ENCODE data around the gene ENOSF1. TPM values are rescaled to one million over a fixed set of nuclear protein-coding genes. Genes with fewer than 3 reads are reported as not detected.
A peak's percentile ranks its signal among the peaks of the same experiment; 100 is the strongest.
"Not testable (repeated sequence)": the region's sequence is repeated elsewhere in the genome, so short reads cannot be mapped to it uniquely, and the experiment has no call there.

The ENOSF1 gene
- 10 to 100 TPM; 72.7 to 96.7 TPM for total RNA-seq
- polyA plus RNA-seq (ENCODE audit: insufficient read length in 6 of 6), result 100 to 1,000 TPM in 5 of 6 donors, 10 to 100 TPM in 1; 91.9 to 136 (median 122) TPM
- long read RNA-seq, donor 1, transcript ENOSF1-213 (3 exons, 443 nt), result major isoform, 7 of 43 reads
- long read RNA-seq, donor 1, transcript ENOSF1-214 (7 exons, 1,096 nt), result minor isoform, 6 of 43 reads
- long read RNA-seq, donor 1, partial matches to known transcripts, result 21 of 43 reads
- long read RNA-seq, donor 1, other reads (novel, unspliced or antisense), result 0 of 43 reads
- long read RNA-seq, donor 2, transcript ENOSF1-213 (3 exons, 443 nt), result major isoform, 5 of 16 reads
- long read RNA-seq, donor 2, partial matches to known transcripts, result 0 of 16 reads
- long read RNA-seq, donor 2, other reads (novel, unspliced or antisense), result 0 of 16 reads
- long read RNA-seq, donor 3, partial matches to known transcripts, result 0 of 5 reads
- long read RNA-seq, donor 3, other reads (novel, unspliced or antisense), result 0 of 5 reads
- long read RNA-seq, donor 4, transcript ENOSF1-201 (16 exons, 1,867 nt), result major isoform, 9 of 22 reads
- long read RNA-seq, donor 4, partial matches to known transcripts, result 7 of 22 reads
- long read RNA-seq, donor 4, other reads (novel, unspliced or antisense), result 6 of 22 reads
- long read RNA-seq, donor 5, full-length matches to known transcripts, result 12 of 24 reads
- long read RNA-seq, donor 5, partial matches to known transcripts, result 12 of 24 reads
- long read RNA-seq, donor 5, other reads (novel, unspliced or antisense), result 0 of 24 reads
- long read RNA-seq, donor 6, transcript ENOSF1-213 (3 exons, 443 nt), result major isoform, 5 of 11 reads
- long read RNA-seq, donor 6, partial matches to known transcripts, result 0 of 11 reads
- long read RNA-seq, donor 6, other reads (novel, unspliced or antisense), result 0 of 11 reads
- long read RNA-seq, donor 7, partial matches to known transcripts, result 14 of 117 reads
- long read RNA-seq, donor 7, other reads (novel, unspliced or antisense), result 99 of 117 reads
- long read RNA-seq, donor 8, partial matches to known transcripts, result 27 of 130 reads
- long read RNA-seq, donor 8, other reads (novel, unspliced or antisense), result 96 of 130 reads
- long read RNA-seq, donor 9, result 0 reads
- long read RNA-seq, donor 10, transcript ENOSF1-201 (16 exons, 1,867 nt), result major isoform, 15 of 27 reads
- long read RNA-seq, donor 10, partial matches to known transcripts, result 6 of 27 reads
- long read RNA-seq, donor 10, other reads (novel, unspliced or antisense), result 6 of 27 reads
- long read RNA-seq, donor 11, result 0 reads
- long read RNA-seq, donor 12, transcript ENOSF1-214 (7 exons, 1,096 nt), result major isoform, 5 of 10 reads
- long read RNA-seq, donor 12, partial matches to known transcripts, result 0 of 10 reads
- long read RNA-seq, donor 12, other reads (novel, unspliced or antisense), result 0 of 10 reads

- H3K36me3 ChIP-seq, result peaks cover 0 to 3% of the 10 kb centered on the region in 2 donors
- DNase-seq, result peak; percentile 72 to 93 (median 86)
- H3K27ac ChIP-seq, result peak within 1 kb of the TSS; percentile 83 to 85
- H3K4me1 ChIP-seq, result peaks cover 7 to 21% of the 10 kb centered on the region in 2 donors
- no peaks in the 10 kb centered on the region for H3K9me3 ChIP-seq
- peak within 1 kb of the TSS; percentile 48 to 62 for H3K4me3 ChIP-seq
- intact Hi-C loops (cut with DNase I), result no loop called here
- peak; percentile 95 for ATAC-seq
- peak; percentile 83 to 89 for TF ChIP-seq CTCF (IDR thresholded peaks at IDR 0.05)
- H3K27me3 ChIP-seq, result peaks cover 0 to 9% of the 10 kb centered on the region in 2 donors
Observed at GRCh38 chr18:712401-713134, at the start of gene ENOSF1. TSS of gene ENOSF1 (minus strand) at chr18:712630. CDS start at chr18:712587, 43 bp downstream.

GRCh38 chr18:759864-760263, 47.4 kb upstream of the ENOSF1 start:
- H3K4me1 ChIP-seq; ATAC-seq; H3K27ac ChIP-seq; DNase-seq; H3K4me3 ChIP-seq; H3K27me3 ChIP-seq; intact Hi-C loops (cut with DNase I); H3K36me3 ChIP-seq; H3K9me3 ChIP-seq: not testable (repeated sequence)

GRCh38 chr18:755506-755905, 43.1 kb upstream of the ENOSF1 start:
- no peak for ATAC-seq

GRCh38 chr18:754656-755055, 42.2 kb upstream of the ENOSF1 start:
- H3K36me3 ChIP-seq, result peaks cover 0 to 9% of the 10 kb centered on the region in 2 donors
- intact Hi-C loops (cut with DNase I), result no loop called here
- H3K9me3 ChIP-seq, result no peaks in the 10 kb centered on the region
- H3K27ac ChIP-seq, result no peak overlapping the region
- no peak for TF ChIP-seq CTCF (IDR thresholded peaks at IDR 0.05)
- no peaks in the 10 kb centered on the region for H3K4me1 ChIP-seq
- ATAC-seq, result no peak
- no peak overlapping the region for H3K4me3 ChIP-seq
- H3K27me3 ChIP-seq, result no peaks in the 10 kb centered on the region
- DNase-seq, result no peak

More at GRCh38 chr18:755506-755905, 43.1 kb upstream of the ENOSF1 start:
- DNase-seq, result no peak
- Histone ChIP-seq H3K4me3 (no peak overlapping the region), H3K27ac (no peak overlapping the region), H3K36me3 (peaks cover 0 to 9% of the 10 kb centered on the region in 2 donors), H3K27me3 (no peaks in the 10 kb centered on the region), H3K9me3 (no peaks in the 10 kb centered on the region), H3K4me1 (no peaks in the 10 kb centered on the region)
- no peak for TF ChIP-seq CTCF (IDR thresholded peaks at IDR 0.05)
- intact Hi-C loops (cut with DNase I), result no loop called here
